DND-41 (cell line): ENCODE data around the gene AK6.

Source experiments
- ATAC-seq: fragments of 200-7000 bp; cut with Tn5 transposase; 3 replicates; pipeline ENCODE4 v1.9.1; 2021; ENCODE audit warnings: low read depth; ENCODE audit not compliant: insufficient read depth
- DNase-seq: peaks from one replicate; pipeline ENCODE4 v3.0.0-alpha.2; 2020
- H2AFZ ChIP-seq: 2 replicates; pipeline ENCODE4 v1.6.0; 2012; ENCODE audit warnings: low read depth, low read length
- H3K27ac ChIP-seq: 2 replicates; pipeline ENCODE4 v1.5.1; 2012; ENCODE audit warnings: low read length, inconsistent platforms
- H3K27me3 ChIP-seq: fragments of 200-600 bp; sonication (generic); 2 replicates; pipeline ENCODE4 v1.6.0; 2012; ENCODE audit warnings: low read length, mild to moderate bottlenecking, inconsistent platforms; ENCODE audit not compliant: insufficient read depth, poor library complexity
- H3K36me3 ChIP-seq: 2 replicates; pipeline ENCODE4 v1.5.1; 2012; ENCODE audit warnings: low read length, inconsistent platforms; ENCODE audit not compliant: insufficient read depth
- H3K4me1 ChIP-seq: 2 replicates; pipeline ENCODE4 v1.5.1; 2012; ENCODE audit warnings: mild to moderate bottlenecking, low read length; ENCODE audit not compliant: insufficient read depth
- H3K4me2 ChIP-seq: 2 replicates; pipeline ENCODE4 v1.6.0; 2012; ENCODE audit warnings: mild to moderate bottlenecking, moderate library complexity, low read length, inconsistent platforms; ENCODE audit not compliant: insufficient read depth
- H3K4me3 ChIP-seq, 2 experiments: fragments of 200-600 bp in 1 of 2; shearing (Covaris generic) in 1 of 2; 2 replicates each; pipeline ENCODE4 v1.5.1; 2012 to 2016; ENCODE audit warnings: inconsistent platforms in 2 of 2, low read length in 2 of 2, mild to moderate bottlenecking in 2 of 2, low read depth in 1 of 2, moderate library complexity in 1 of 2
- H3K79me2 ChIP-seq: 2 replicates; pipeline ENCODE4 v1.6.0; 2012; ENCODE audit warnings: low read length, inconsistent platforms; ENCODE audit not compliant: insufficient read depth
- H3K9ac ChIP-seq: 2 replicates; pipeline ENCODE4 v1.6.0; 2012; ENCODE audit warnings: low read depth, mild to moderate bottlenecking, inconsistent platforms, low read length, moderate library complexity
- H3K9me3 ChIP-seq: 2 replicates; pipeline ENCODE4 v1.5.1; 2012; ENCODE audit warnings: low read length, moderate library complexity, mild to moderate bottlenecking, inconsistent platforms; ENCODE audit not compliant: insufficient read depth, severe bottlenecking
- H4K20me1 ChIP-seq: 2 replicates; pipeline ENCODE4 v1.6.0; 2012; ENCODE audit warnings: low read length; ENCODE audit not compliant: insufficient read depth
- EZH2 ChIP-seq: IDR thresholded peaks from 3 replicates; pipeline ENCODE4 v1.6.1; 2012; ENCODE audit warnings: borderline replicate concordance, low read depth, mild to moderate bottlenecking, moderate library complexity, low read length, inconsistent platforms; ENCODE audit not compliant: severe bottlenecking
- TF ChIP-seq, protein P1 (sequence below): IDR thresholded peaks from 2 replicates; pipeline ENCODE4 v1.5.1; 2012; ENCODE audit warnings: borderline replicate concordance, low read length, moderate library complexity, mild to moderate bottlenecking; ENCODE audit not compliant: poor library complexity, severe bottlenecking; ENCODE audit errors: extremely low read depth

AK6 gene

GRCh38 chr5:69317391-69317790 lies 51.9 kb downstream of the AK6 start:
- H3K79me2 ChIP-seq, result no peaks in the 10 kb centered on the region
- TF ChIP-seq, protein P1, sequence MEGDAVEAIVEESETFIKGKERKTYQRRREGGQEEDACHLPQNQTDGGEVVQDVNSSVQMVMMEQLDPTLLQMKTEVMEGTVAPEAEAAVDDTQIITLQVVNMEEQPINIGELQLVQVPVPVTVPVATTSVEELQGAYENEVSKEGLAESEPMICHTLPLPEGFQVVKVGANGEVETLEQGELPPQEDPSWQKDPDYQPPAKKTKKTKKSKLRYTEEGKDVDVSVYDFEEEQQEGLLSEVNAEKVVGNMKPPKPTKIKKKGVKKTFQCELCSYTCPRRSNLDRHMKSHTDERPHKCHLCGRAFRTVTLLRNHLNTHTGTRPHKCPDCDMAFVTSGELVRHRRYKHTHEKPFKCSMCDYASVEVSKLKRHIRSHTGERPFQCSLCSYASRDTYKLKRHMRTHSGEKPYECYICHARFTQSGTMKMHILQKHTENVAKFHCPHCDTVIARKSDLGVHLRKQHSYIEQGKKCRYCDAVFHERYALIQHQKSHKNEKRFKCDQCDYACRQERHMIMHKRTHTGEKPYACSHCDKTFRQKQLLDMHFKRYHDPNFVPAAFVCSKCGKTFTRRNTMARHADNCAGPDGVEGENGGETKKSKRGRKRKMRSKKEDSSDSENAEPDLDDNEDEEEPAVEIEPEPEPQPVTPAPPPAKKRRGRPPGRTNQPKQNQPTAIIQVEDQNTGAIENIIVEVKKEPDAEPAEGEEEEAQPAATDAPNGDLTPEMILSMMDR, result no peak
- no peak for TF ChIP-seq EZH2

DNA sequence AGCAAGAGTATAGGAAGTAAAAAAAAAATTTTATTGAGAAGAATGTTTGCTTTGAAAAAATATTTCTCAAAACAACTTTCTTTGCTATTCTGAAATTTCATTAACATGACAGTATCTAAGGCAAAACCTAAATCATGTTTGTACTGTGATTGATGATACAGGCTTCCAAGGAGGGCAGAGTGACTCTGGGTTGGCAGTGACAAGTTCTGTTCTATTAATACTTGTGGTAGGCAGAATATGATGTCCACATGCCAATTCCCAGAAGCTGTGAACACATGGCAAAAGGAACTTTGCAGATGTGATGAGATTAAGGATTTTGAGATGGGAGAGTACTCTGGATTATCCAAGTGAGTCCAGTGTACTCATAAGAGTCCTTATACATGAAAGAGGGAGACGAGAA lies 53.3 kb downstream of the AK6 start:
- no peak overlapping the region for H3K4me2 ChIP-seq
- no peaks in the 10 kb centered on the region for H3K79me2 ChIP-seq
- H3K9me3 ChIP-seq, result no peaks in the 10 kb centered on the region
- H3K36me3 ChIP-seq, result peaks cover 26% of the 10 kb centered on the region
- H3K9ac ChIP-seq, result no peak overlapping the region
- ATAC-seq (no peak), DNase-seq (no peak)
- TF ChIP-seq, protein P1, result no peak
- no peak for TF ChIP-seq EZH2
- no peak overlapping the region for H3K27ac ChIP-seq
- H3K4me3 ChIP-seq, result no peak overlapping the region
- H4K20me1 ChIP-seq, result no peaks in the 10 kb centered on the region
- no peaks in the 10 kb centered on the region for H3K4me1 ChIP-seq
- H3K27me3 ChIP-seq, result no peaks in the 10 kb centered on the region
- H2AFZ ChIP-seq, result no peak overlapping the region

More at GRCh38 chr5:69317391-69317790, 51.9 kb downstream of the AK6 start:
- DNase-seq (no peak), ATAC-seq (no peak)
- Histone ChIP-seq H3K4me1 (no peaks in the 10 kb centered on the region), H3K9me3 (no peaks in the 10 kb centered on the region), H4K20me1 (no peaks in the 10 kb centered on the region), H2AFZ (no peak overlapping the region), H3K36me3 (peaks cover 22% of the 10 kb centered on the region), H3K4me3 (no peak overlapping the region), H3K4me2 (no peak overlapping the region), H3K27ac (no peak overlapping the region), H3K9ac (no peak overlapping the region), H3K27me3 (no peaks in the 10 kb centered on the region)

GRCh38 chr5:69313428-69313827 lies 55.9 kb downstream of the AK6 start:
- Histone ChIP-seq H3K4me2 (no peak overlapping the region), H3K9ac (no peak overlapping the region), H3K27ac (no peak overlapping the region), H3K79me2 (no peaks in the 10 kb centered on the region), H3K4me3 (no peak overlapping the region), H4K20me1 (no peaks in the 10 kb centered on the region), H3K36me3 (peaks cover 46% of the 10 kb centered on the region), H3K4me1 (no peaks in the 10 kb centered on the region), H2AFZ (no peak overlapping the region), H3K27me3 (no peaks in the 10 kb centered on the region), H3K9me3 (peaks cover 6% of the 10 kb centered on the region)
- DNase-seq, result no peak
- ATAC-seq, result no peak
- TF ChIP-seq EZH2, result no peak
- TF ChIP-seq, protein P1, result no peak

- Histone ChIP-seq H3K9me3 (peaks cover 6% of the 10 kb centered on the region), H3K4me1 (no peaks in the 10 kb centered on the region), H3K9ac (no peak overlapping the region), H4K20me1 (no peaks in the 10 kb centered on the region), H3K79me2 (no peaks in the 10 kb centered on the region), H2AFZ (no peak overlapping the region), H3K27ac (no peak overlapping the region), H3K4me3 (no peak overlapping the region), H3K36me3 (peaks cover 52% of the 10 kb centered on the region), H3K4me2 (no peak overlapping the region), H3K27me3 (no peaks in the 10 kb centered on the region)
- TF ChIP-seq, protein P1, result no peak
- no peak for TF ChIP-seq EZH2
- DNase-seq (no peak), ATAC-seq (no peak)
Measured at GRCh38 chr5:69312459-69313160, 56.7 kb downstream of the AK6 start.
